ENCODE results near the gene FLNB.

Gene FLNB

DNA sequence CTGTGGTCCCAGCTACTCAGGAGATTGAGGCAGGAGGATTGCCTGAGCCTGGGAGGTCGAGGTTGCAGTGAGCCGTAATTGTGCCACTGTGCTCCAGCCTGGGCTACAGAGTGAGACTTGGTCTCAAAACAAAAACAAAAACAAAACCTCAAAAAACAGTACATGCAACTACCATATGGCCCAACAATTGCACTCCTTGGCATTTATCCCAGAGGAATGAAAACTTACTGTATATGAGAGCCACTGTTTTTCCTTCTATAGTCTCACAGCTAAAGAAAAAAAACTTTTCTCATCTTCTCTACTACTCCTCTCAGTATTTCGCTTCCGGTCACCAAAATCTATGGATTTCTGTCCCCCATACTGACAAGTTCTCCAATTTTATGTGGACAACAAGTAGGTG, 84.3 kb downstream of the FLNB start:
- TF ChIP-seq CTCF (IDR thresholded peaks at IDR 0.05; ENCODE audit: control insufficient read depth, insufficient read depth, low read depth, low read length, missing control alignments) = no peak
- DNase-seq (ENCODE audit: low read depth) = no peak
- no peak overlapping the region for H3K4me3 ChIP-seq (ENCODE audit: control insufficient read depth, low read depth, low read length)

- TF ChIP-seq CTCF (IDR thresholded peaks at IDR 0.05; ENCODE audit: control insufficient read depth, insufficient read depth, low read depth, low read length, missing control alignments) = no peak
- no peak for DNase-seq (ENCODE audit: low read depth)
- no peak overlapping the region for H3K4me3 ChIP-seq (ENCODE audit: control insufficient read depth, low read depth, low read length)
Measured at GRCh38 chr3:58093574-58094195, 85.5 kb downstream of the FLNB start.

DNA sequence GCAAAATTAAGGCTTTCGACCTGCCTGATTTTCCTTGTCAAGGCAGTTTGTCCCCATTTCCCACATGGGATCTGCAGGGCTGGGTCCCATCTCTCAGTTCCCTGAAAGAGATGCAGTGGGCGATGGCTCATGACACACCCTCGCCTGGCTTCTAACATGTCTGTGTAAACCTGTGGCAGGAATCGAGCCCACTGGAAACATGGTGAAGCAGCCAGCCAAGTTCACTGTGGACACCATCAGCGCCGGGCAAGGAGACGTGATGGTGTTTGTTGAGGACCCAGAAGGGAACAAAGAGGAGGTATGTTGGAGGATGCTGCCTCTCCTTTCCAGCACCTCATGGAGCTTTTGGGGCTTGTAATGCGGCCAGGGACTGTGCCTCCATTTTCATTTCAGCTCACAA, 86.4 kb downstream of the FLNB start:
- H3K4me3 ChIP-seq (ENCODE audit: control insufficient read depth, low read depth, low read length) = no peak overlapping the region
- no peak for TF ChIP-seq CTCF (IDR thresholded peaks at IDR 0.05; ENCODE audit: control insufficient read depth, insufficient read depth, low read depth, low read length, missing control alignments)
- DNase-seq (ENCODE audit: low read depth) = no peak

DNA sequence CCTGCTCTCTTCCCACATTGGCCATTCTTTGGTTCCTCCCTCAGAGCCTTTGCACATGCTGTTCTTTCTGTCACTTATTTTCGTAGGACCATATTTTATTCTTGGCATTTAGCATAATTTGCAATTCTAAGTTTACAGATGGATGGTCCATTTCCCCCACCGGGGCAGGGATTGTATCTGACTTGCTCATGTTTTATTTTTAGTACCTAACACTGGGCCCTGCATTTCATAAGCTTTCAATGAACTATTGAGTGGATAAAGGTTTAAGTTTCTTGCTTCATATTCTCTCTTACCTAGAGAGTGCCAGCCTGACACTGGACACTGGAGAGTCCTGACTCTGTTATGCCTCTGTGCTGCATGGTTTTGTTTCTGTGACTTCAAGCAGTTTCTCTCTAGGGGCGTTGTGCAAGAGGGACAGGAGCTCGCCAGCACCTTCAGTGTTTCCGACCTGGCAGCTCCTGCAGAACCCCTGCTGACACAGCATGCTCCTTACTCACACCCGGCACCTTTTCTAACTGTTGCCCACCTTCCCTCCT, 87.4 kb downstream of the FLNB start:
- no peak for TF ChIP-seq CTCF (IDR thresholded peaks at IDR 0.05; ENCODE audit: control insufficient read depth, insufficient read depth, low read depth, low read length, missing control alignments)
- no peak overlapping the region for H3K4me3 ChIP-seq (ENCODE audit: control insufficient read depth, low read depth, low read length)
- no peak for DNase-seq (ENCODE audit: low read depth)

GRCh38 chr3:58098531-58098930, 90.3 kb downstream of the FLNB start:
- no peak overlapping the region for H3K4me3 ChIP-seq (ENCODE audit: control insufficient read depth, low read depth, low read length)
- no peak for TF ChIP-seq CTCF (IDR thresholded peaks at IDR 0.05; ENCODE audit: control insufficient read depth, insufficient read depth, low read depth, low read length, missing control alignments)
- DNase-seq (ENCODE audit: low read depth) = no peak

DNA sequence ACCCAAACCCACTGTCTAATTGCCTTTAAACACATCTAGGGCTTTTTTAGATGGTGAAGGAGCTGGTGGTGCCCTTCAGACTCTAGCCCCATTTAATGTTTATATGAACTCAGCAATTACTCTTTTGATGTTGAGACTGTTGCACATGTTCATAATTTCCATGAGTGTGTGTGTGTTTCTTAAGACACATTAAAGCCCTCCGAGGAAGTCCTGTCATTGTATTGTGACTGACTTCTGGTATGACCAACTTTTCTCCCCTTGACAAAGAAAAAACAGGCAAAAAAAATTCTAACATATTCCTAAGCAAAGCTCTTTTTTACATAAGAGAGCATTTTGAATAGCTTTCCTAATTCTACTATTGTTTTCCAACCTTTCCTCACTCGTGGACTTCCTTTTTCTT, 91.6 kb downstream of the FLNB start:
- DNase-seq (ENCODE audit: low read depth) = no peak
- TF ChIP-seq CTCF (IDR thresholded peaks at IDR 0.05; ENCODE audit: control insufficient read depth, insufficient read depth, low read depth, low read length, missing control alignments) = no peak
- H3K4me3 ChIP-seq (ENCODE audit: control insufficient read depth, low read depth, low read length) = no peak overlapping the region

All from AG09309 (cell line).